ENCODE measurements around the gene TENM3. TPM values are rescaled to one million over a fixed set of nuclear protein-coding genes. Genes with fewer than 3 reads are reported as not detected.

Gene TENM3
- total RNA-seq, 3 donors from 2014 or later: 0.58 to 19.2 (median 0.70) TPM

DNA sequence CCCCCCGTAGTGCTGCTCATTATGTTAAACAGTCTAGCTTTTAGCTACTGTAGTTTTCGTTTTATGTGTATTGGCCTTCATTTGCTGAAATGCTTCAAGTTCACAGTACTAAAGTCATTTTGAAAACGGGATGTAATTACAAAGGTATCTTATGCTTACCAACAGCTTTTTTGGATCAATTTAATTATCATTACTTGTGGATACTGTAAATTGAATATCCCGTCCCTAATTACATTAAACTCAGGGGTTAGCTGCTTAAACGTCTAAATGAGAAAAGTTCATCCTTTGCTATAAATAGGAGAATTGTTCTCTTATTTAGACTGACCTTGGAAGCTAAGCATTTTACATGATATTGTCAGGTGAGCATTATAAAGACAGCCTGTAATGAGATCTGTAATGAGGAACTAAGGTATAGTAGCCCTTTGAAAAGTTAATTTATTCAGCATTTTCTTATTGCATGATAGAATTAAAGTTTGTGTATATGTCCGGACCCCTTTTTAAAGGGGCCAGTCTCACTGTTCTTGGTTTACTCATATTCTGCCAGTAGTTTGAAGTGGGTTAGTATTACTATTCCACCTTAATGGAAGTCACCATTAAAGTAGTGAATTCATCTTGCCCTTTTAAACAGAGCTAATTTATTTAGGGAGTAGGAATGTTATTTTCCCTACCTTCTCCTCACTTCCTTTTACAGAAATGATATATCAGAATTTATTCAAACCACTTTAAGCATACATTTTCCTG lies 252.6 kb downstream of the TENM3 start:
- TF ChIP-seq, protein P1, sequence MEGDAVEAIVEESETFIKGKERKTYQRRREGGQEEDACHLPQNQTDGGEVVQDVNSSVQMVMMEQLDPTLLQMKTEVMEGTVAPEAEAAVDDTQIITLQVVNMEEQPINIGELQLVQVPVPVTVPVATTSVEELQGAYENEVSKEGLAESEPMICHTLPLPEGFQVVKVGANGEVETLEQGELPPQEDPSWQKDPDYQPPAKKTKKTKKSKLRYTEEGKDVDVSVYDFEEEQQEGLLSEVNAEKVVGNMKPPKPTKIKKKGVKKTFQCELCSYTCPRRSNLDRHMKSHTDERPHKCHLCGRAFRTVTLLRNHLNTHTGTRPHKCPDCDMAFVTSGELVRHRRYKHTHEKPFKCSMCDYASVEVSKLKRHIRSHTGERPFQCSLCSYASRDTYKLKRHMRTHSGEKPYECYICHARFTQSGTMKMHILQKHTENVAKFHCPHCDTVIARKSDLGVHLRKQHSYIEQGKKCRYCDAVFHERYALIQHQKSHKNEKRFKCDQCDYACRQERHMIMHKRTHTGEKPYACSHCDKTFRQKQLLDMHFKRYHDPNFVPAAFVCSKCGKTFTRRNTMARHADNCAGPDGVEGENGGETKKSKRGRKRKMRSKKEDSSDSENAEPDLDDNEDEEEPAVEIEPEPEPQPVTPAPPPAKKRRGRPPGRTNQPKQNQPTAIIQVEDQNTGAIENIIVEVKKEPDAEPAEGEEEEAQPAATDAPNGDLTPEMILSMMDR (IDR thresholded peaks at IDR 0.05): no peak
- H3K36me3 ChIP-seq (ENCODE audit: low read depth): no peaks in the 10 kb centered on the region
- no peak overlapping the region for H3K4me3 ChIP-seq
- no peak for ATAC-seq
- no peaks in the 10 kb centered on the region for H3K4me1 ChIP-seq (ENCODE audit: low read depth)
- intact Hi-C loops (cut with DNase I, micrococcal nuclease): no loop called here
- H3K9me3 ChIP-seq: no peaks in the 10 kb centered on the region
- DNase-seq: no peak

DNA sequence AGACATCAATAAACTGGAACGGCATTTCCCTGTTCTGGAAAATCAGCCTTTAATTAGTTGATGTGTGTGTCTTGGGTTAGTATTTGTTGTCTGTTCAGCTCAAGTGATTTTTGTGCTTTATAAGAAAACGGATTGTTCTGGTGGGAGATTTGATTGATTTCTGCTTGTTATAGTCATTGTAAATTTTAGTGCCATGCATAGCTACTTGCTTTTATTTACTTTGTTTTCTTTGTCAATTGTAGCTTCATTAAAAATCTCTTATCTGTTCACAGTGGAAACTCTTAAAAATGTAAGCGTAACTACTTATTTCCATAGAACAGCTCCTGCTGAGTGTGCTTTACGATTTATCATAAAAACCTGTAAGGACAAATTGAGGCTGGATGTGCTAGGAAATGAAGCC lies 253.2 kb downstream of the TENM3 start:
- TF ChIP-seq, protein P1 (IDR thresholded peaks at IDR 0.05): no peak
- Histone ChIP-seq H3K36me3 (ENCODE audit: low read depth) (no peaks in the 10 kb centered on the region), H3K9me3 (no peaks in the 10 kb centered on the region), H3K4me3 (no peak overlapping the region), H3K4me1 (ENCODE audit: low read depth) (no peaks in the 10 kb centered on the region)
- ATAC-seq (no peak), DNase-seq (no peak)
- intact Hi-C loops (cut with DNase I, micrococcal nuclease): no loop called here

DNA sequence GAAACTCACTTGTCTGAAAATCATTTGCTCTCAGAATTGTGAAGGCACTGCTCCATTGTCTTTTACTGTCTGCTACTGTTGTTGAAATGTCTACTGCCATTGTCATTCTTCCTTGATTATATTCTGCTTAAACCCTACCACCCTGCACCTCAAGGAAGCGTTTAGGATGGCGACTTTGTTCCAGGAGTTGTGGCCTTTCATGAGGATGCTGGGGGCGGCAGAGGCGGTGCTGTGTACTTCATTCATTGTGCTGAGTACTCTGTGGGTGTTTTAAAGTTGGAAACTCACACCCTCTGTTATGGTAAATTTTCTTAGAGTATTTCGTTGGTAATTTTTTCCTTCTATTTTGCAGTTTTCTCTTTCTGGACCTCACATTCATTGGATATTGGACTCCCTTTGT lies 258.9 kb downstream of the TENM3 start:
- ATAC-seq: no peak
- no peak for DNase-seq
- H3K9me3 ChIP-seq: no peaks in the 10 kb centered on the region
- no peaks in the 10 kb centered on the region for H3K4me1 ChIP-seq (ENCODE audit: low read depth)
- H3K36me3 ChIP-seq (ENCODE audit: low read depth): no peaks in the 10 kb centered on the region
- TF ChIP-seq, protein P1 (IDR thresholded peaks at IDR 0.05): no peak
- intact Hi-C loops (cut with DNase I, micrococcal nuclease): no loop called here
- no peak overlapping the region for H3K4me3 ChIP-seq

DNA sequence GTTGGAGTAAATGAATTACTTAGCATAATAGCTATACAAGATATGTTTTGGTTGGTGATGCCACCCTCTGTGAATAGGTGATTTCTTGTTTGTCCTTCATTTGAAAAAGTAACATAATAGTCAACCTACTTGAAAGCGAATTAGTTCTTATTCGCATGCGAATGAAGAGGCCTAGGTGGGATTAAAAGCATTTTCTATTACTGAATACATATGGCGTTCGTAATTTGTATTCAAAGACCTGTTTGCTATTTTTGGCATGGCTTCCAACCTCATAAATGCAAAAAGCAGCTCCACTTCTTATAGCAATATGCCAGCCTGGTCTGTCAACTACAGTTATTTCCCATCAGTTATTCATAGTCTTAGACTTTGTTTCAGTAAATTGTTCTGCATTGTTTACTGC lies 261.3 kb downstream of the TENM3 start:
- intact Hi-C loops (cut with DNase I, micrococcal nuclease): no loop called here
- no peaks in the 10 kb centered on the region for H3K4me1 ChIP-seq (ENCODE audit: low read depth)
- ATAC-seq (no peak), DNase-seq (no peak)
- no peaks in the 10 kb centered on the region for H3K9me3 ChIP-seq
- H3K36me3 ChIP-seq (ENCODE audit: low read depth): no peaks in the 10 kb centered on the region
- TF ChIP-seq, protein P1 (IDR thresholded peaks at IDR 0.05): no peak
- H3K4me3 ChIP-seq: no peak overlapping the region

- TF ChIP-seq, protein P1 (IDR thresholded peaks at IDR 0.05): no peak
- intact Hi-C loops (cut with DNase I, micrococcal nuclease): no loop called here
- H3K9me3 ChIP-seq: no peaks in the 10 kb centered on the region
- H3K4me1 ChIP-seq (ENCODE audit: low read depth): no peaks in the 10 kb centered on the region
- no peak overlapping the region for H3K4me3 ChIP-seq
- DNase-seq: no peak
- no peaks in the 10 kb centered on the region for H3K36me3 ChIP-seq (ENCODE audit: low read depth)
- ATAC-seq: no peak
Measured at GRCh38 chr4:182507805-182508204, 264.6 kb downstream of the TENM3 start.

All from mucosa of descending colon (tissue), 3 donors.